ENCODE results near the gene LATS1. TPM values are rescaled to one million over a fixed set of nuclear protein-coding genes. Genes with fewer than 3 reads are reported as not detected.

The LATS1 gene
- total RNA-seq, 1 experiment from 2014 or later = 15.4 TPM

- no peaks in the 10 kb centered on the region for H3K9me3 ChIP-seq (ENCODE audit: insufficient read depth, low read depth)
- H3K27me3 ChIP-seq (ENCODE audit: insufficient read depth, low read depth) = no peaks in the 10 kb centered on the region
- no peak for DNase-seq
- peaks cover 6% of the 10 kb centered on the region for H3K79me2 ChIP-seq (ENCODE audit: low read depth)
- H2AFZ ChIP-seq = no peak overlapping the region
- no TSS peak for BruUV-seq (replicated peaks)
- ChIA-PET POLR2A (ENCODE audit: unreplicated experiment) (no interaction called here), CTCF (interaction anchor here (0.7 kb wide), 1 partner anchor 199 kb away, joined by 4 read pairs; no protein-coding TSS in a partner anchor)
- intact Hi-C loops (cut with micrococcal nuclease; ENCODE audit: unreplicated experiment) = loop anchor here (5.0 kb wide), 1 partner anchor 204 kb away; no protein-coding TSS in a partner anchor
- no peak overlapping the region for H3K4me3 ChIP-seq
- H3F3A ChIP-seq (ENCODE audit: insufficient read depth, low read depth) = peaks cover 6% of the 10 kb centered on the region
- TF ChIP-seq EZH2 (IDR thresholded peaks at IDR 0.05; ENCODE audit: low read depth) (no peak), CTCF (conservative IDR thresholded peaks at IDR 0.05) (no peak)
- peaks cover 4% of the 10 kb centered on the region; the same call in 1 of the 2 replicates for H3K36me3 ChIP-seq (ENCODE audit: low read depth)
- H4K20me1 ChIP-seq (ENCODE audit: insufficient read depth) = no peaks in the 10 kb centered on the region
- no peak overlapping the region for H3K27ac ChIP-seq
- 0 out of 2 replicates have a peak, but pooled peaks cover 5% of the 10 kb centered on the region for H3K4me1 ChIP-seq (replicated peaks; ENCODE audit: insufficient read depth)
- no peaks in the 10 kb centered on the region for H3K9me2 ChIP-seq (ENCODE audit: insufficient read depth)
- H3K4me2 ChIP-seq = no peak overlapping the region
Measured at GRCh38 chr6:149723262-149723661, 5.4 kb upstream of the LATS1 start.

GRCh38 chr6:149719531-149719930 lies 1.6 kb upstream of the LATS1 start:
- H3K4me2 ChIP-seq = peak overlapping the region; percentile 84
- no peaks in the 10 kb centered on the region; the same call in 1 of the 2 replicates for H4K20me1 ChIP-seq (ENCODE audit: insufficient read depth)
- POLR2A ChIA-PET (ENCODE audit: unreplicated experiment) = no interaction called here
- no peak for DNase-seq
- peaks cover 21% of the 10 kb centered on the region; the same call in 1 of the 2 replicates for H3K4me1 ChIP-seq (replicated peaks; ENCODE audit: insufficient read depth)
- no peak for TF ChIP-seq CTCF (conservative IDR thresholded peaks at IDR 0.05)
- no peak for TF ChIP-seq EZH2 (IDR thresholded peaks at IDR 0.05; ENCODE audit: low read depth)
- intact Hi-C loops (cut with micrococcal nuclease; ENCODE audit: unreplicated experiment) = no loop called here
- CTCF ChIA-PET = no interaction called here
- peaks cover 9% of the 10 kb centered on the region for H3F3A ChIP-seq (ENCODE audit: insufficient read depth, low read depth)
- no peaks in the 10 kb centered on the region for H3K27me3 ChIP-seq (ENCODE audit: insufficient read depth, low read depth)
- BruUV-seq (replicated peaks) = no TSS peak
- no peak overlapping the region for H2AFZ ChIP-seq
- no peaks in the 10 kb centered on the region for H3K9me2 ChIP-seq (ENCODE audit: insufficient read depth)
- H3K27ac ChIP-seq = no peak overlapping the region
- peak overlapping the region; percentile 79; the same call in 1 of the 2 replicates for H3K4me3 ChIP-seq
- peaks cover 38% of the 10 kb centered on the region for H3K79me2 ChIP-seq (ENCODE audit: low read depth)
- H3K36me3 ChIP-seq (ENCODE audit: low read depth) = no peaks in the 10 kb centered on the region
- no peaks in the 10 kb centered on the region for H3K9me3 ChIP-seq (ENCODE audit: insufficient read depth, low read depth)

- Histone ChIP-seq H3K27ac (peak overlapping the region; percentile 92), H3F3A (ENCODE audit: insufficient read depth, low read depth) (peaks cover 6% of the 10 kb centered on the region), H3K27me3 (ENCODE audit: insufficient read depth, low read depth) (no peaks in the 10 kb centered on the region), H2AFZ (peak overlapping the region; percentile 93; the same call in 1 of the 2 replicates), H3K4me3 (peak overlapping the region; percentile 79), H4K20me1 (ENCODE audit: insufficient read depth) (no peaks in the 10 kb centered on the region; the same call in 1 of the 2 replicates), H3K9me3 (ENCODE audit: insufficient read depth, low read depth) (no peaks in the 10 kb centered on the region), H3K4me2 (peak overlapping the region; percentile 84), H3K79me2 (ENCODE audit: low read depth) (peaks cover 61% of the 10 kb centered on the region), H3K36me3 (ENCODE audit: low read depth) (no peaks in the 10 kb centered on the region), H3K4me1 (replicated peaks; ENCODE audit: insufficient read depth) (peaks cover 21% of the 10 kb centered on the region; the same call in 1 of the 2 replicates), H3K9me2 (ENCODE audit: insufficient read depth) (no peaks in the 10 kb centered on the region)
- no TSS peak for BruUV-seq (replicated peaks)
- no peak for DNase-seq
- intact Hi-C loops (cut with micrococcal nuclease; ENCODE audit: unreplicated experiment) = no loop called here
- ChIA-PET POLR2A (ENCODE audit: unreplicated experiment) (interaction anchor here (0.7 kb wide), 2 partner anchors 104 to 815 kb away, joined by 3 to 4 read pairs; no protein-coding TSS in a partner anchor), CTCF (no interaction called here)
- no peak for TF ChIP-seq CTCF (conservative IDR thresholded peaks at IDR 0.05)
- no peak for TF ChIP-seq EZH2 (IDR thresholded peaks at IDR 0.05; ENCODE audit: low read depth)
Measured at GRCh38 chr6:149717255-149717587, 680 bp downstream of the LATS1 start.
